Measurements from ENCODE around the gene NACA.

DNA sequence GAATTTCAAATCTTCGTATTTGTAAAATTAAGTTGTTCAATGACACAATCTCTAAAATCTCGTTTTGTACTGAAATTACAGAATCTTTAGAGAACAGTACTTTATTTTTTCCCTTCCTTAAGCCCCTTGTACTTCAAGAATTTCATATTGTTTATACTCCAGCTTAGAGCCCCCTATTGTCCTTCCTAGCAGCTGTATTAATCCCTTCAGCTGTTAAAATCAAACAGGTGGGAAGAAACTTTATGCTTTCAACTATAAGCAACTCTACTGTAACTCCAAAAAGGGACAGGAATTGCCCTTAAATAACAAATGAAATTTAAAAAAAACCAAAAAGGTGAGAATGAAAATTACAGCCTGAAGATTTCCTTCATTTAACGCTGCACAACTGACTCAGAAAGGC lies 1.7 kb downstream of the NACA start:
- TF ChIP-seq EZH2 (IDR thresholded peaks at IDR 0.05) (no peak), POLR2AphosphoS5 (IDR thresholded peaks at IDR 0.05; ENCODE audit: borderline replicate concordance, low read depth, low read length) (no peak; the same call in 1 of the 2 replicates), FOXP2 (optimal IDR thresholded peaks at IDR 0.05; ENCODE audit: control extremely low read depth, extremely low read length, insufficient read depth) (no peak)
